Measurements from ENCODE around the gene TRDMT1.

GRCh38 chr10:17151716-17152115, 49.8 kb downstream of the TRDMT1 start:
- TF ChIP-seq GATA2 (IDR thresholded peaks at IDR 0.05; ENCODE audit: low read depth, low read length) (no peak), GATA3 (IDR thresholded peaks at IDR 0.05; ENCODE audit: low read depth, low read length) (no peak)

All from SH-SY5Y (cell line).